IMR-90 (cell line): Measurements from ENCODE around the gene NOVA2. TPM values are rescaled to one million over a fixed set of nuclear protein-coding genes. Genes with fewer than 3 reads are reported as not detected.

Source experiments
- ATAC-seq: fragments of 200-7000 bp; cut with Tn5 transposase; 2 replicates; pipeline ENCODE4 v1.9.1; 2020; ENCODE audit warnings: low read depth, mild to moderate bottlenecking, moderate library complexity
- BruUV-seq: library from RNA; stranded (reverse); fragments of 400-500 nt; replicated peaks from 2 replicates; lab custom pipeline; 2021; lab: Mats Ljungman, UMichigan
- CTCF ChIA-PET: fragments of 300-600 bp; formaldehyde crosslinking; extraction: SDS; loops from one replicate; lab custom pipeline; 2021; ENCODE audit warnings: antibody characterized with exemption; lab: Yijun Ruan, JAX
- POLR2A ChIA-PET: fragments of 300-600 bp; sonication (Branson Sonifier 250); formaldehyde crosslinking; loops from one replicate; lab custom pipeline; 2022; ENCODE audit warnings: antibody characterized with exemption; ENCODE audit not compliant: unreplicated experiment; lab: Charles Lee
- DNase-seq: peaks from one replicate; pipeline ENCODE4 v3.0.0; 2013
- H2AFZ ChIP-seq: replicated peaks from 2 replicates; pipeline ENCODE3; 2013; ENCODE audit warnings: low read length, mild to moderate bottlenecking; ENCODE audit not compliant: poor library complexity
- H2AK5ac ChIP-seq: 2 replicates; pipeline ENCODE4 v1.6.1; 2013; ENCODE audit warnings: low read depth, low read length, inconsistent platforms
- H2AK9ac ChIP-seq: replicated peaks from 2 replicates; pipeline ENCODE3; 2013; ENCODE audit warnings: mild to moderate bottlenecking, low read depth, low read length, moderate library complexity; ENCODE audit not compliant: poor library complexity
- H2BK120ac ChIP-seq: 2 replicates; pipeline ENCODE4 v1.6.1; 2013; ENCODE audit warnings: low read depth, low read length, inconsistent platforms
- H2BK15ac ChIP-seq: 3 replicates; pipeline ENCODE4 v1.6.1; 2013; ENCODE audit warnings: low read depth, low read length, inconsistent platforms
- H2BK20ac ChIP-seq: 2 replicates; pipeline ENCODE4 v1.6.1; 2013; ENCODE audit warnings: low read depth, mild to moderate bottlenecking, inconsistent platforms, low read length, moderate library complexity
- H2BK5ac ChIP-seq: 2 replicates; pipeline ENCODE4 v1.6.1; 2013; ENCODE audit warnings: mild to moderate bottlenecking, low read depth, low read length, inconsistent platforms; ENCODE audit not compliant: poor library complexity, severe bottlenecking
- H3K14ac ChIP-seq: replicated peaks from 2 replicates; pipeline ENCODE4 v1.6.1; 2013; ENCODE audit warnings: low read depth, low read length, inconsistent platforms
- H3K18ac ChIP-seq: 2 replicates; pipeline ENCODE4 v1.6.1; 2013; ENCODE audit warnings: low read depth, low read length, control low read depth
- H3K23ac ChIP-seq: 2 replicates; pipeline ENCODE4 v1.6.1; 2013; ENCODE audit warnings: low read depth, low read length, inconsistent platforms
- H3K27ac ChIP-seq: 2 replicates; pipeline ENCODE4 v1.5.1; 2013; ENCODE audit warnings: mild to moderate bottlenecking, control low read depth, low read length; ENCODE audit not compliant: insufficient read depth
- H3K27me3 ChIP-seq: 2 replicates; pipeline ENCODE4 v1.6.1; 2013; ENCODE audit warnings: low read length; ENCODE audit not compliant: control insufficient read depth, insufficient read depth
- H3K36me3 ChIP-seq: 2 replicates; pipeline ENCODE4 v1.6.1; 2013; ENCODE audit warnings: low read length, mixed read lengths; ENCODE audit not compliant: control insufficient read depth, insufficient read depth
- H3K4ac ChIP-seq: 2 replicates; pipeline ENCODE4 v1.6.1; 2013; ENCODE audit warnings: low read depth, low read length, inconsistent platforms
- H3K4me1 ChIP-seq: 2 replicates; pipeline ENCODE4 v1.6.1; 2013; ENCODE audit warnings: low read length, mixed read lengths; ENCODE audit not compliant: control insufficient read depth, insufficient read depth
- H3K4me2 ChIP-seq: 2 replicates; pipeline ENCODE4 v1.6.1; 2013; ENCODE audit warnings: low read depth, mild to moderate bottlenecking, control low read depth, low read length, moderate library complexity
- H3K4me3 ChIP-seq: 2 replicates; pipeline ENCODE4 v1.5.1; 2013; ENCODE audit warnings: low read depth, mild to moderate bottlenecking, control low read depth, low read length, moderate library complexity; ENCODE audit not compliant: insufficient read depth
- H3K56ac ChIP-seq: 2 replicates; pipeline ENCODE4 v1.6.1; 2013; ENCODE audit warnings: low read length, inconsistent platforms; ENCODE audit not compliant: insufficient read depth; ENCODE audit errors: extremely low read depth
- H3K79me1 ChIP-seq, 2 experiments: 2 replicates each; pipeline ENCODE4 v1.6.1; 2013; ENCODE audit warnings: low read length in 2 of 2, inconsistent platforms in 1 of 2, low read depth in 1 of 2
- H3K9ac ChIP-seq: 2 replicates; pipeline ENCODE4 v1.6.1; 2013; ENCODE audit warnings: low read depth, low read length, control low read depth
- H3K9me1 ChIP-seq: 2 replicates; pipeline ENCODE4 v1.6.1; 2013; ENCODE audit warnings: low read length, inconsistent platforms; ENCODE audit not compliant: insufficient read depth
- H3K9me3 ChIP-seq: 2 replicates; pipeline ENCODE4 v1.6.1; 2013; ENCODE audit warnings: low read length; ENCODE audit not compliant: control insufficient read depth, insufficient read depth
- H4K20me1 ChIP-seq: 2 replicates; pipeline ENCODE4 v1.6.1; 2013; ENCODE audit warnings: low read length, inconsistent platforms; ENCODE audit not compliant: insufficient read depth
- H4K5ac ChIP-seq: 2 replicates; pipeline ENCODE4 v1.6.1; 2013; ENCODE audit warnings: mild to moderate bottlenecking, low read depth, low read length, control low read depth
- H4K8ac ChIP-seq, 2 experiments: 2 replicates each; pipeline ENCODE4 v1.6.1; 2013; ENCODE audit warnings: low read depth in 2 of 2, low read length in 2 of 2, control low read depth in 1 of 2, inconsistent platforms in 1 of 2
- H4K91ac ChIP-seq: 2 replicates; pipeline ENCODE4 v1.6.1; 2013; ENCODE audit warnings: low read depth, low read length, inconsistent platforms; ENCODE audit not compliant: insufficient read depth
- MXI1 ChIP-seq: IDR thresholded peaks from 2 replicates; pipeline ENCODE4 v1.6.1; 2012; ENCODE audit warnings: low read depth, mild to moderate bottlenecking, low read length, moderate library complexity, borderline replicate concordance
- POLR2A ChIP-seq: IDR thresholded peaks from 2 replicates; pipeline ENCODE4 v1.6.1; 2012; ENCODE audit warnings: mild to moderate bottlenecking, low read depth, low read length
- WGBS, 2 experiments: methylation state at CpG; one replicate each; pipeline versions ENCODE4 v1.1.5 to v1.1.7; 2013; ENCODE audit warnings: missing lambda C conversion rate in 2 of 2; ENCODE audit not compliant: insufficient read length in 1 of 2; ENCODE audit errors: extremely low coverage in 2 of 2; 5-methylcytosine and 5-hydroxymethylcytosine counted together
- dilution Hi-C: fragments of 300-500 bp; cut with HindIII; formaldehyde crosslinking; loops from one replicate; pipeline ENCODE4 v1.14.3; 2018; ENCODE audit warnings: low sequenced_read_pairs; ENCODE audit not compliant: unreplicated experiment
- in situ Hi-C: fragments of 300-500 bp; cut with MboI; formaldehyde crosslinking; loops from 3 replicates; pipeline ENCODE4 v1.14.3; 2019; ENCODE audit warnings: low sequenced_read_pairs, inconsistent platforms, mixed read lengths
- intact Hi-C: fragments of 100-400 bp; cut with micrococcal nuclease; formaldehyde crosslinking; loops from 2 replicates; pipeline ENCODE4 v1.10.0; 2022
- polyA plus RNA-seq, 3 experiments: library from polyadenylated mRNA; depleted of rRNA; stranded (reverse); fragments of >200 nt; gene quantifications; 2 replicates each; pipeline ENCODE4 v1.2.3, GENCODE V29; 2012; ENCODE audit warnings: low replicate concordance in 1 of 3
- total RNA-seq: library from RNA; depleted of rRNA; stranded (reverse); fragments of >200 nt; gene quantifications from 2 replicates; pipeline ENCODE4 v1.2.3, GENCODE V29; 2012

The NOVA2 gene
- total and polyA plus RNA-seq, 2 of the 4 experiments (the other 2 are of a cell fraction) = 0.03 TPM; not detected in 1

DNA sequence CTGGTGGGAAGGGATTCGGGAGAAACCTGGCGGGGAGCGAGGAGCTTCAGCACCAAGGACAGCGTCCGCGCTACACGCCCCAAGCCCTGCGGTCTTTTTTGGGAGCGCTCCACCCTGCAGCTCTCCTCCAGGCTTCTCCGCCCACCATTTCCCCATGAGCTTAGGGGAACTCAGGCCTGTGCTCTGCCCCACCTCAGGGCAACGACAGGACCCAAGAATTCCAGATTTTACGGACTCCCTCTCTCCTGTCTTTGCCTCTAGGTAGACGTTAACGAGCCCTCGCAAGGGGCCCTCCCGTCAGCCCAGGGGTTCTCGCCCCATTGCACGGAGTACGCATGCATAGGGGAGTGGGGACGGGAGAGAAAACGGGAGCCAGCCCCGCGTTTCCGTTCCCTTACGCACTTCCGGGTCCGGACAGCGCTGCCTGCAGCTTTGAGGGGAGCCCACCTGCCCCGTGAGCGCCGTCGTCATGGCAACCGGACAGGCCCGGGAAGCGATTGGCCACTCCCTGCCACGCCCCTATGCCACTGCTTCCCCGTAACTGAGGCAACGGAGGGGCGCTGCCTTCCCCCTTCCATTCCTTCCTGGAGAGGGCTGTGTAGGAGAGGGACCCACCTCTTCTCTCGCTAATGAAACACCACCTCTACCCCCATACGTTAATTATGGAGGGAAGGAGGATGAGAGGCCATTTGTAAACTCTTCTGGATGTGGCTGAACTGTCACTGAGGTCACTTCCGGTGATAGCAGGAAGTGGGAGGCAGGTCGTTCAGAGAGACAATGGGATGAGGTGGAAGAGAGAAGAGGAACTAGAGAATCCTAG lies 20.8 kb downstream of the NOVA2 start:
- Histone ChIP-seq H3K9me1 (no peaks in the 10 kb centered on the region), H3K56ac (no peak overlapping the region), H2AFZ (peak overlapping the region; percentile 83), H3K4me2 (peak overlapping the region; percentile 27; the same call in 1 of the 2 replicates), H2BK15ac (no peak overlapping the region), H3K9me3 (no peaks in the 10 kb centered on the region), H4K20me1 (no peaks in the 10 kb centered on the region), H3K36me3 (no peaks in the 10 kb centered on the region), H4K91ac (no peak overlapping the region), H3K4me1 (no peaks in the 10 kb centered on the region), H3K23ac (no peak overlapping the region), H3K27me3 (no peaks in the 10 kb centered on the region; the same call in 1 of the 2 replicates), H2AK9ac (no peak overlapping the region), H3K9ac (no peak overlapping the region), H2BK20ac (no peak overlapping the region), H4K8ac (no peak overlapping the region), H4K5ac (no peak overlapping the region), H3K4me3 (no peak overlapping the region), H2AK5ac (no peak overlapping the region), H2BK120ac (no peak overlapping the region), H3K14ac (no peak overlapping the region), H3K27ac (no peak overlapping the region), H2BK5ac (no peak overlapping the region), H3K79me1 (no peaks in the 10 kb centered on the region), H3K4ac (no peak overlapping the region), H3K18ac (no peak overlapping the region)
- BruUV-seq = no TSS peak
- dilution Hi-C loops = no loop called here
- DNase-seq = peak; percentile 42
- ChIA-PET POLR2A (interaction anchor here (0.6 kb wide), 1 partner anchor 745 kb away, joined by 7 read pairs; no protein-coding TSS in a partner anchor), CTCF (no interaction called here)
- intact Hi-C loops = no loop called here
- in situ Hi-C loops = no loop called here
- TF ChIP-seq MXI1 (0 out of 2 replicates have a peak, but pooled peaks have one; percentile 27), POLR2A (no peak)
- ATAC-seq = peak; percentile 84
- WGBS, 2 experiments = 7% methylated on average over 3 of the region's 43 CpGs; no CpG with 5 or more reads in 1 of the 2 experiments
